SU-DHL-6 (cell line): ENCODE measurements around the gene TADA1.

Experiments used
- H2AFZ ChIP-seq: fragments of 200-600 bp; sonication (generic); 2 replicates; pipeline ENCODE4 v1.6.1; 2014; ENCODE audit warnings: low read depth, mild to moderate bottlenecking, moderate library complexity, mixed read lengths, antibody characterized with exemption, low read length; ENCODE audit not compliant: severe bottlenecking
- H3F3A ChIP-seq: fragments of 200-600 bp; shearing (Covaris generic); 2 replicates; pipeline ENCODE4 v1.6.0; 2016; ENCODE audit warnings: antibody characterized with exemption, mild to moderate bottlenecking; ENCODE audit not compliant: insufficient read depth
- H3K27ac ChIP-seq: fragments of 200-600 bp; sonication (generic); 2 replicates; pipeline ENCODE4 v1.5.1; 2016; ENCODE audit warnings: low read depth, mild to moderate bottlenecking, low read length, moderate library complexity, mixed read lengths
- H3K27me3 ChIP-seq: fragments of 200-600 bp; sonication (generic), shearing (Covaris generic); 2 replicates; pipeline ENCODE4 v1.6.0; 2014; ENCODE audit warnings: mild to moderate bottlenecking, low read length
- H3K36me3 ChIP-seq: fragments of 200-600 bp; sonication (generic); 2 replicates; pipeline ENCODE4 v1.6.1; 2014; ENCODE audit warnings: mild to moderate bottlenecking, low read length, mixed read lengths
- H3K4me2 ChIP-seq: fragments of 300-600, 200-600 bp; shearing (Covaris generic), sonication (generic); 2 replicates; pipeline ENCODE4 v1.6.0; 2014; ENCODE audit warnings: low read length, low read depth, mild to moderate bottlenecking; ENCODE audit not compliant: poor library complexity, severe bottlenecking
- H3K4me3 ChIP-seq: fragments of 200-600 bp; sonication (generic); 2 replicates; pipeline ENCODE4 v1.5.1; 2014; ENCODE audit warnings: antibody characterized with exemption, low read length, mild to moderate bottlenecking, mixed read lengths; ENCODE audit not compliant: insufficient read depth, poor library complexity, severe bottlenecking
- H3K79me2 ChIP-seq: fragments of 200-600 bp; sonication (generic); 2 replicates; pipeline ENCODE4 v1.6.1; 2014; ENCODE audit warnings: mild to moderate bottlenecking, low read length, moderate library complexity; ENCODE audit not compliant: insufficient read depth
- H3K9ac ChIP-seq: fragments of 200-600 bp; sonication (generic); 2 replicates; pipeline ENCODE4 v1.7.0; 2014; ENCODE audit warnings: mild to moderate bottlenecking, low read length
- H3K9me2 ChIP-seq: fragments of 200-600 bp; sonication (generic); replicated peaks from 2 replicates; pipeline ENCODE4 v1.6.1; 2014; ENCODE audit warnings: low read length; ENCODE audit not compliant: insufficient read depth
- H3K9me3 ChIP-seq: fragments of 200-600 bp; sonication (generic); 2 replicates; pipeline ENCODE4 v1.6.1; 2014; ENCODE audit warnings: low read length, mixed read lengths; ENCODE audit not compliant: insufficient read depth
- H4K20me1 ChIP-seq: fragments of 200-600 bp; sonication (generic); 2 replicates; pipeline ENCODE4 v1.6.1; 2014; ENCODE audit warnings: low read depth, mild to moderate bottlenecking, antibody characterized with exemption, low read length, moderate library complexity, mixed read lengths
- EZH2phosphoT487 ChIP-seq: fragments of 200-600 bp; sonication (generic), shearing (Covaris generic); conservative IDR thresholded peaks from 2 replicates; pipeline ENCODE4 v1.6.1; 2018; ENCODE audit warnings: mild to moderate bottlenecking, antibody characterized with exemption, low read length, moderate library complexity, mixed read lengths
- TF ChIP-seq, protein P1 (sequence below): fragments of 200-600 bp; sonication (generic); IDR thresholded peaks from one replicate; pipeline ENCODE4 v1.5.1; 2017; ENCODE audit warnings: antibody characterized with exemption, mild to moderate bottlenecking, low read length, moderate library complexity; ENCODE audit not compliant: insufficient read depth, poor library complexity, severe bottlenecking

The TADA1 gene

DNA sequence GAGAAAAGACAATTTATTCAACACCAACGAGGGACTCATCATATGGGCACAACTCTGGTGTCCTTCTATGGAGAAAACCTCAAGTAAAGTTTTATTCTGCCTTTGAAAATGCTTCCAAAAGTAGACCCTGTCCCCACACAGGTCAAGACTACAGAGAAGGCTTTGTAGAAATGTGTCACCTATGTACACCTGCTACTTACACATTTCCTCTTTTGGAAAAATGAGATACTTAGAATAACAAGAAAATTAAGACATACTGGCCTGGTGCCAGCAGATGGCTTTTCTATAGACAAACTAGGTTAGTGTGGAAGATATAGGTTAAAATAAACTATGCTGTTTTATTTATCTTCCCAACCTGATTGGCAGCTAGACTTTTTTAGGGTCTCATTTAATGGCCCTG lies 23.1 kb downstream of the TADA1 start:
- H3K36me3 ChIP-seq, result peaks cover 40% of the 10 kb centered on the region
- H3K27ac ChIP-seq, result no peak overlapping the region
- peaks cover 22% of the 10 kb centered on the region; the same call in 1 of the 2 replicates for H3K79me2 ChIP-seq
- no peak for TF ChIP-seq EZH2phosphoT487
- TF ChIP-seq, protein P1, sequence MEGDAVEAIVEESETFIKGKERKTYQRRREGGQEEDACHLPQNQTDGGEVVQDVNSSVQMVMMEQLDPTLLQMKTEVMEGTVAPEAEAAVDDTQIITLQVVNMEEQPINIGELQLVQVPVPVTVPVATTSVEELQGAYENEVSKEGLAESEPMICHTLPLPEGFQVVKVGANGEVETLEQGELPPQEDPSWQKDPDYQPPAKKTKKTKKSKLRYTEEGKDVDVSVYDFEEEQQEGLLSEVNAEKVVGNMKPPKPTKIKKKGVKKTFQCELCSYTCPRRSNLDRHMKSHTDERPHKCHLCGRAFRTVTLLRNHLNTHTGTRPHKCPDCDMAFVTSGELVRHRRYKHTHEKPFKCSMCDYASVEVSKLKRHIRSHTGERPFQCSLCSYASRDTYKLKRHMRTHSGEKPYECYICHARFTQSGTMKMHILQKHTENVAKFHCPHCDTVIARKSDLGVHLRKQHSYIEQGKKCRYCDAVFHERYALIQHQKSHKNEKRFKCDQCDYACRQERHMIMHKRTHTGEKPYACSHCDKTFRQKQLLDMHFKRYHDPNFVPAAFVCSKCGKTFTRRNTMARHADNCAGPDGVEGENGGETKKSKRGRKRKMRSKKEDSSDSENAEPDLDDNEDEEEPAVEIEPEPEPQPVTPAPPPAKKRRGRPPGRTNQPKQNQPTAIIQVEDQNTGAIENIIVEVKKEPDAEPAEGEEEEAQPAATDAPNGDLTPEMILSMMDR, result no peak
- H3K9ac ChIP-seq, result no peak overlapping the region
- H3F3A ChIP-seq, result peaks cover 15% of the 10 kb centered on the region; the same call in 1 of the 2 replicates
- no peak overlapping the region for H3K4me2 ChIP-seq
- no peaks in the 10 kb centered on the region for H3K27me3 ChIP-seq
- H4K20me1 ChIP-seq, result peaks cover 9% of the 10 kb centered on the region; the same call in 1 of the 2 replicates
- H3K4me3 ChIP-seq, result no peak overlapping the region
- H2AFZ ChIP-seq, result no peak overlapping the region
- no peaks in the 10 kb centered on the region for H3K9me3 ChIP-seq
- H3K9me2 ChIP-seq, result no peaks in the 10 kb centered on the region

- no peak overlapping the region for H3K27ac ChIP-seq
- no peak overlapping the region for H3K9ac ChIP-seq
- H2AFZ ChIP-seq, result no peak overlapping the region
- peaks cover 30% of the 10 kb centered on the region for H3K36me3 ChIP-seq
- peaks cover 3% of the 10 kb centered on the region; the same call in 1 of the 2 replicates for H4K20me1 ChIP-seq
- no peaks in the 10 kb centered on the region for H3K9me2 ChIP-seq
- peaks cover 21% of the 10 kb centered on the region; the same call in 1 of the 2 replicates for H3K79me2 ChIP-seq
- no peak overlapping the region for H3K4me2 ChIP-seq
- no peaks in the 10 kb centered on the region for H3K9me3 ChIP-seq
- no peak for TF ChIP-seq EZH2phosphoT487
- TF ChIP-seq, protein P1, result no peak
- H3K27me3 ChIP-seq, result no peaks in the 10 kb centered on the region
- 0 out of 2 replicates have a peak, but pooled peaks cover 3% of the 10 kb centered on the region for H3F3A ChIP-seq
- H3K4me3 ChIP-seq, result no peak overlapping the region
Observed at GRCh38 chr1:166849135-166849534, 26.9 kb downstream of the TADA1 start.

DNA sequence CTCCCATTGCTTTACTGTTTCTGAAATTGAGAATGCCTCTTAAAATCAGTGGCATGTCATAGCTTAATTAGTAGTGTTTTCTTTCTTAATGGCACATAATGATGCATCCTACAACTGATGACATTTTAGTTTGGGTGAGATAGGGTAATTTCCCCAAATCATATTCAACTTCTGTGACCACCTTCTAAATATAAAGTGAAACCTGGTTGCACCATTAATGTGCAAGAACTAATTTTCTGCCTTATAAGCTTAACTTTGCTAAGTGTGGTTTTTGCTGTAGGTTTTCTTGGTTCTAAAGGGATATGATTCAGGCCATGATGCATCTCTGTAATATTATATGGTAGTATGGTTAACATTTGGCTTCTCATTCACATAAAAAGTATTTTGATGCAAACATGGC lies 27.9 kb downstream of the TADA1 start:
- Histone ChIP-seq H3K79me2 (peaks cover 21% of the 10 kb centered on the region; the same call in 1 of the 2 replicates), H3K9ac (no peak overlapping the region), H4K20me1 (peaks cover 3% of the 10 kb centered on the region; the same call in 1 of the 2 replicates)

More for the DNA sequence above, 27.9 kb downstream of the TADA1 start:
- Histone ChIP-seq H3K9me2 (no peaks in the 10 kb centered on the region), H2AFZ (no peak overlapping the region), H3K4me2 (no peak overlapping the region), H3K36me3 (peaks cover 35% of the 10 kb centered on the region), H3K9me3 (no peaks in the 10 kb centered on the region), H3K27ac (no peak overlapping the region), H3K27me3 (no peaks in the 10 kb centered on the region), H3F3A (0 out of 2 replicates have a peak, but pooled peaks cover 3% of the 10 kb centered on the region), H3K4me3 (no peak overlapping the region)
- TF ChIP-seq EZH2phosphoT487, result no peak
- TF ChIP-seq, protein P1, result no peak
